H1 (cell line): ENCODE results near the gene TRAK1. TPM values are rescaled to one million over a fixed set of nuclear protein-coding genes. Genes with fewer than 3 reads are reported as not detected.

Source experiments
- CTCF ChIA-PET: fragments of 300-600 bp; sonication (Branson Sonifier 250); formaldehyde crosslinking; loops from one replicate; lab custom pipeline; 2021; ENCODE audit not compliant: partially characterized antibody; lab: Charles Lee
- POLR2A ChIA-PET: fragments of 300-600 bp; sonication (Branson Sonifier 250); formaldehyde crosslinking; loops from one replicate; lab custom pipeline; 2021; ENCODE audit warnings: inconsistent platforms; ENCODE audit not compliant: partially characterized antibody; lab: Charles Lee
- DNase-seq, 2 experiments: peaks; one replicate each; pipeline versions ENCODE4 v3.0.0 to v3.0.0-alpha.2; 2010 to 2022; ENCODE audit warnings: low spot score in 2 of 2, low read depth in 1 of 2, mixed read lengths in 1 of 2
- FAIRE-seq: peaks from 2 replicates; lab custom pipeline; 2011; peaks lifted over from hg19 to GRCh38; lab: Jason Lieb, UNC
- H2AFZ ChIP-seq: 2 replicates; pipeline ENCODE4 v1.8.1; 2012; ENCODE audit warnings: low read length, inconsistent platforms
- H2AK5ac ChIP-seq: 2 replicates; pipeline ENCODE4 v1.6.1; 2013; ENCODE audit warnings: low read depth, low read length
- H2BK120ac ChIP-seq: replicated peaks from 2 replicates; pipeline ENCODE3; 2013; ENCODE audit warnings: low read depth, low read length, inconsistent platforms
- H2BK12ac ChIP-seq: 2 replicates; pipeline ENCODE4 v1.6.1; 2013; ENCODE audit warnings: low read depth, low read length
- H2BK15ac ChIP-seq: 2 replicates; pipeline ENCODE4 v1.6.1; 2013; ENCODE audit warnings: low read length
- H2BK20ac ChIP-seq: 2 replicates; pipeline ENCODE4 v1.6.1; 2013; ENCODE audit warnings: low read length
- H2BK5ac ChIP-seq: 2 replicates; pipeline ENCODE4 v1.6.1; 2013; ENCODE audit warnings: low read depth, low read length
- H3K14ac ChIP-seq: 2 replicates; pipeline ENCODE4 v1.6.1; 2013; ENCODE audit warnings: inconsistent platforms; ENCODE audit not compliant: insufficient read length
- H3K18ac ChIP-seq: 2 replicates; pipeline ENCODE4 v1.6.1; 2013; ENCODE audit warnings: low read length; ENCODE audit errors: extremely low read depth
- H3K23ac ChIP-seq: 2 replicates; pipeline ENCODE4 v1.6.1; 2013; ENCODE audit warnings: inconsistent platforms; ENCODE audit not compliant: insufficient read length
- H3K23me2 ChIP-seq: 2 replicates; pipeline ENCODE4 v1.6.1; 2013; ENCODE audit warnings: low read depth, low read length
- H3K27ac ChIP-seq: 2 replicates; pipeline ENCODE4 v1.6.1; 2011; ENCODE audit warnings: low read depth, low read length, inconsistent platforms
- H3K27me3 ChIP-seq, 4 experiments: replicated peaks in 1 of 4; 1 replicate in 1 of 4; 2 replicates in 3 of 4; pipeline versions ENCODE4 v1.6.1 to v1.8.1; 2011 to 2013; ENCODE audit warnings: low read length in 3 of 4, mild to moderate bottlenecking in 3 of 4, inconsistent platforms in 2 of 4, mixed read lengths in 2 of 4, moderate library complexity in 1 of 4; ENCODE audit not compliant: control insufficient read depth in 3 of 4, insufficient read depth in 3 of 4; ENCODE audit errors: extremely low read depth in 1 of 4
- H3K36me3 ChIP-seq, 4 experiments: 2 replicates each; pipeline versions ENCODE4 v1.6.1 to v1.8.1; 2011 to 2013; ENCODE audit warnings: mild to moderate bottlenecking in 4 of 4, low read length in 3 of 4, moderate library complexity in 2 of 4, control low read depth in 1 of 4, inconsistent platforms in 1 of 4; ENCODE audit not compliant: insufficient read depth in 4 of 4, control insufficient read depth in 2 of 4
- H3K4ac ChIP-seq: replicated peaks from 2 replicates; pipeline ENCODE3; 2013; ENCODE audit warnings: low read length, low read depth, mixed read lengths, inconsistent platforms; ENCODE audit not compliant: insufficient read length
- H3K4me1 ChIP-seq, 4 experiments: replicated peaks in 1 of 4; 1 replicate in 1 of 4; 2 replicates in 3 of 4; pipeline versions ENCODE4 v1.6.1 to v1.8.1; 2011 to 2013; ENCODE audit warnings: low read length in 3 of 4, inconsistent platforms in 2 of 4, mixed read lengths in 1 of 4; ENCODE audit not compliant: insufficient read depth in 4 of 4, control insufficient read depth in 3 of 4
- H3K4me2 ChIP-seq, 2 experiments: 2 replicates each; pipeline versions ENCODE4 v1.6.1 to v1.8.1; 2011 to 2013; ENCODE audit warnings: low read depth in 2 of 2, low read length in 2 of 2, control low read depth in 1 of 2, inconsistent platforms in 1 of 2, mild to moderate bottlenecking in 1 of 2; ENCODE audit not compliant: insufficient read depth in 1 of 2
- H3K4me3 ChIP-seq, 4 experiments: fragments of 200-600, 300-600 bp in 1 of 4; sonication (generic), shearing (Covaris generic), sonication (Bioruptor Twin) in 1 of 4; 2 replicates each; pipeline versions ENCODE4 v1.5.1 to v1.8.1; 2011 to 2016; ENCODE audit warnings: low read length in 4 of 4, low read depth in 3 of 4, control low read depth in 2 of 4, inconsistent platforms in 2 of 4, mild to moderate bottlenecking in 2 of 4, mixed read lengths in 1 of 4, moderate library complexity in 1 of 4; ENCODE audit not compliant: insufficient read depth in 2 of 4; ENCODE audit errors: extremely low read depth in 1 of 4
- H3K56ac ChIP-seq: replicated peaks from 2 replicates; pipeline ENCODE3; 2013; ENCODE audit warnings: low read depth, mild to moderate bottlenecking, mixed read lengths, low read length, inconsistent platforms; ENCODE audit not compliant: insufficient read length
- H3K79me1 ChIP-seq: 2 replicates; pipeline ENCODE4 v1.6.1; 2013; ENCODE audit warnings: low read depth, low read length, control low read depth
- H3K79me2 ChIP-seq, 2 experiments: 2 replicates each; pipeline versions ENCODE4 v1.6.1 to v1.8.1; 2012 to 2013; ENCODE audit warnings: low read length in 2 of 2, mild to moderate bottlenecking in 2 of 2, inconsistent platforms in 1 of 2; ENCODE audit not compliant: insufficient read depth in 2 of 2, control insufficient read depth in 1 of 2
- H3K9ac ChIP-seq, 4 experiments: replicated peaks in 1 of 4; 1 replicate in 1 of 4; 2 replicates in 3 of 4; pipeline versions ENCODE4 v1.6.1 to v1.8.1; 2011 to 2013; ENCODE audit warnings: low read depth in 3 of 4, low read length in 3 of 4, control low read depth in 2 of 4, mild to moderate bottlenecking in 2 of 4, moderate library complexity in 2 of 4, inconsistent platforms in 1 of 4; ENCODE audit errors: extremely low read depth in 1 of 4
- H3K9me3 ChIP-seq, 2 experiments: 2 replicates each; pipeline versions ENCODE4 v1.6.1 to v1.8.1; 2012 to 2013; ENCODE audit warnings: mild to moderate bottlenecking in 2 of 2, moderate library complexity in 2 of 2, control low read depth in 1 of 2, inconsistent platforms in 1 of 2, low read depth in 1 of 2, low read length in 1 of 2, mixed read lengths in 1 of 2; ENCODE audit not compliant: insufficient read depth in 2 of 2
- H4K20me1 ChIP-seq, 2 experiments: replicated peaks in 1 of 2; 2 replicates each; pipeline versions ENCODE3 to v1.8.1; 2011 to 2013; ENCODE audit warnings: inconsistent platforms in 2 of 2, low read length in 2 of 2, mild to moderate bottlenecking in 1 of 2; ENCODE audit not compliant: insufficient read depth in 2 of 2, control insufficient read depth in 1 of 2
- H4K5ac ChIP-seq: 2 replicates; pipeline ENCODE4 v1.6.1; 2013; ENCODE audit warnings: low read length, low read depth, mixed read lengths, inconsistent platforms; ENCODE audit not compliant: insufficient read length
- H4K8ac ChIP-seq: 2 replicates; pipeline ENCODE4 v1.8.0; 2013; ENCODE audit warnings: mild to moderate bottlenecking, moderate library complexity, low read length, inconsistent platforms; ENCODE audit not compliant: insufficient read depth; ENCODE audit errors: extremely low read depth
- H4K91ac ChIP-seq: replicated peaks from 2 replicates; pipeline ENCODE3; 2013; ENCODE audit warnings: low read length, mixed read lengths, inconsistent platforms; ENCODE audit not compliant: insufficient read length
- BCL11A ChIP-seq, 2 experiments: IDR thresholded peaks; one replicate each; pipeline ENCODE4 v1.6.1; 2011; ENCODE audit warnings: low read depth in 2 of 2, low read length in 2 of 2, mild to moderate bottlenecking in 2 of 2
- CEBPB ChIP-seq: IDR thresholded peaks from 2 replicates; pipeline ENCODE4 v1.6.1; 2012; ENCODE audit warnings: low read depth, low read length
- MAFK ChIP-seq: IDR thresholded peaks from 2 replicates; pipeline ENCODE4 v1.6.1; 2012; ENCODE audit warnings: low read depth, mild to moderate bottlenecking, improper control_type of control experiment, low read length
- POLR2A ChIP-seq, 2 experiments: IDR thresholded peaks; 1 replicate in 1 of 2; 2 replicates in 1 of 2; pipeline ENCODE4 v1.6.1; 2011; ENCODE audit warnings: low read depth in 2 of 2, low read length in 2 of 2, mild to moderate bottlenecking in 2 of 2; ENCODE audit errors: control extremely low read depth in 1 of 2
- POLR2AphosphoS5 ChIP-seq: IDR thresholded peaks from 2 replicates; pipeline ENCODE4 v1.6.1; 2011; ENCODE audit warnings: low read depth, low read length
- SIRT6 ChIP-seq: IDR thresholded peaks from one replicate; pipeline ENCODE4 v1.7.1; 2012; ENCODE audit warnings: low read length, inconsistent platforms
- WGBS, 2 experiments: shearing (Covaris generic) in 1 of 2; methylation state at CpG; one replicate each; pipeline versions ENCODE4 v1.1.6 to v1.1.7; 2013 to 2015; ENCODE audit warnings: low lambda C conversion rate in 2 of 2, mixed read lengths in 2 of 2, inconsistent platforms in 1 of 2, low coverage in 1 of 2, missing lambda C conversion rate in 1 of 2; ENCODE audit not compliant: insufficient replicate concordance in 2 of 2, insufficient coverage in 1 of 2, insufficient read length in 1 of 2; ENCODE audit errors: extremely low coverage in 1 of 2, missing lambda C conversion rate in 1 of 2; 5-methylcytosine and 5-hydroxymethylcytosine counted together
- polyA plus RNA-seq, 7 experiments: library from polyadenylated mRNA; depleted of rRNA in 3 of 7; stranded (reverse) in 5 of 7; unstranded in 2 of 7; fragments of >200 nt in 5 of 7; fragments of 200-250 nt in 2 of 7; gene quantifications; 1 replicate in 5 of 7; 2 replicates in 1 of 7; 4 replicates in 1 of 7; pipeline versions ENCODE4 v1.2.1 to v1.2.3, GENCODE V29; 2011 to 2013; ENCODE audit warnings: missing spikeins in 2 of 7, mixed read lengths in 2 of 7
- total RNA-seq: library from RNA; stranded (reverse); fragmentation: NEBNext Ultra II Directional; extraction: Animal tissue kit (Norgen Biotek cat#: 25700); gene quantifications from 2 replicates; pipeline ENCODE4 v1.2.1, GENCODE V29; 2021

Gene TRAK1
- total and polyA plus RNA-seq, 2 of the 8 experiments (the other 6 are each of a cell fraction or from before 2014, with no cell fraction given) = 21.3 to 32.7 TPM

GRCh38 chr3:42057561-42058211 lies 33.5 kb upstream of the TRAK1 start:
- 82% methylated on average over 7 of the region's 7 CpGs; no CpG with 5 or more reads in 1 of the 2 experiments for WGBS, 2 experiments
- FAIRE-seq = no peak
- no peak overlapping the region for H3K4ac ChIP-seq
- H4K8ac ChIP-seq = no peak overlapping the region
- H3K27ac ChIP-seq = no peak overlapping the region
- peak overlapping the region in 1 of 2 experiments; percentile 29; a peak in 1 of 4 replicates for H3K4me2 ChIP-seq
- H3K79me2 ChIP-seq = peaks cover 0 to 64% of the 10 kb centered on the region in 2 experiments; a peak in 3 of 4 replicates
- H3K4me1 ChIP-seq = peaks cover 10 to 26% (median 23%) of the 10 kb centered on the region in 4 experiments
- no peak overlapping the region for H3K14ac ChIP-seq
- no peak overlapping the region for H2BK120ac ChIP-seq
- H2AFZ ChIP-seq = no peak overlapping the region
- H3K79me1 ChIP-seq = no peaks in the 10 kb centered on the region; the same call in 1 of the 2 replicates
- H3K23ac ChIP-seq = no peak overlapping the region
- H3K36me3 ChIP-seq = no peaks in the 10 kb centered on the region
- TF ChIP-seq BCL11A (IDR thresholded peaks at IDR 0.05; ENCODE audit: low read depth in 2 of 2, low read length in 2 of 2) (no peak), MAFK (no peak), POLR2A (IDR thresholded peaks at IDR 0.05; ENCODE audit: control extremely low read depth in 1 of 2, low read depth in 2 of 2, low read length in 2 of 2) (no peak), CEBPB (no peak), SIRT6 (no peak), POLR2AphosphoS5 (no peak)
- TF ChIP-seq, all 59 proteins: peak for 0
- no peak overlapping the region for H3K56ac ChIP-seq
- no peaks in the 10 kb centered on the region for H3K23me2 ChIP-seq
- H2BK15ac ChIP-seq = peak overlapping the region; percentile 14; the same call in 1 of the 2 replicates
- H2BK5ac ChIP-seq = no peak overlapping the region
- H2AK5ac ChIP-seq = 0 out of 2 replicates have a peak overlapping the region, but pooled peaks have one; percentile 17
- H4K20me1 ChIP-seq = peaks cover 0 to 1% of the 10 kb centered on the region in 2 experiments
- H4K5ac ChIP-seq = no peak overlapping the region
- CTCF ChIA-PET = interaction anchor here (0.6 to 2.1 kb wide), 2 partner anchors 42 to 640 kb away, joined by 3 to 9 read pairs; no protein-coding TSS in a partner anchor
- no peak overlapping the region for H3K9ac ChIP-seq
- H3K4me3 ChIP-seq = no peak overlapping the region
- no peaks in the 10 kb centered on the region for H3K9me3 ChIP-seq
- H4K91ac ChIP-seq = no peak overlapping the region
- peak in 1 of 2 experiments; percentile 40 for DNase-seq
- H2BK12ac ChIP-seq = no peak overlapping the region
- H3K27me3 ChIP-seq = no peaks in the 10 kb centered on the region
- no peak overlapping the region for H3K18ac ChIP-seq
- H2BK20ac ChIP-seq = no peak overlapping the region
- POLR2A ChIA-PET = interaction anchor here (1.0 kb wide), 1 partner anchor 15 kb away, joined by 3 read pairs; no protein-coding TSS in a partner anchor
